ENCODE results near the gene GRK5. TPM values are rescaled to one million over a fixed set of nuclear protein-coding genes. Genes with fewer than 3 reads are reported as not detected.

Gene GRK5
- total and polyA plus RNA-seq, 8 donors, result 10.9 to 95.9 (median 34.0) TPM

DNA sequence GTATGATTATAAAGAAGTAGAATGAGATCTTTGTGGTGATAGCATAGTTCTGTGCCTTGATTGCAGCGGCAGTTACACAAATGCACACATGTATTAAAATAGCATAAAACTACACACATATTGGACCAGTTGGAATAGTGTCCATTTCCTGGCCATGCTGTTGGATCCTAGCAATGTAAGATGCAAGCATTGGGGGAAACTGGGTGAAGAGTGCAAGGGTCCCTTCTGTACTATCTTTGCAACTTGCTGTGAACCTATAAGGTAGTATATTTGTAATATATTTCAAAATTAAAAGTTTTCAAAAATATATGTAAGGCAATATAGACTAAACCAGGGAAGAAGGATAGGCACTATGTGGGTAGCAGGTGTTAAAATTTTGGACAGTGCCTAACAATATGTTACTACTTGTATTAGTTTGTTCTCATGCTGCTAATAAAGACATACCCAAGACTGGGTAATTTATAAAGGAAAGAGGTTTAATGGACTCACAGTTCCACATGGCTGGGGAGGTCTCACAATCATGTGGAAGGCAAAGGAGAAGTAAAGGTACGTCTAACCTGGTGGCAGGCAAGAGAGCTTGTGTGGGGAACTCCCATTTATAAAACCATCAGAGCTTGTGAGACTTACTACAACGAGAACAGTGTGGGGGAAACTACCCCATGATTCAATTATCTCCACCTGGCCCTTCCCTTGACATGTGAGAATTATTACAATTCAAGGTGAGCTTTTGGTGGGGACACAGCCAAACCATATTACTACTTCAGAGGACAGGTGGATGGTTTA, 263.7 kb downstream of the GRK5 start:
- no peak for TF ChIP-seq POLR2A (IDR thresholded peaks at IDR 0.05)
- no peak for TF ChIP-seq EP300 (IDR thresholded peaks at IDR 0.05)
- TF ChIP-seq, protein P1, sequence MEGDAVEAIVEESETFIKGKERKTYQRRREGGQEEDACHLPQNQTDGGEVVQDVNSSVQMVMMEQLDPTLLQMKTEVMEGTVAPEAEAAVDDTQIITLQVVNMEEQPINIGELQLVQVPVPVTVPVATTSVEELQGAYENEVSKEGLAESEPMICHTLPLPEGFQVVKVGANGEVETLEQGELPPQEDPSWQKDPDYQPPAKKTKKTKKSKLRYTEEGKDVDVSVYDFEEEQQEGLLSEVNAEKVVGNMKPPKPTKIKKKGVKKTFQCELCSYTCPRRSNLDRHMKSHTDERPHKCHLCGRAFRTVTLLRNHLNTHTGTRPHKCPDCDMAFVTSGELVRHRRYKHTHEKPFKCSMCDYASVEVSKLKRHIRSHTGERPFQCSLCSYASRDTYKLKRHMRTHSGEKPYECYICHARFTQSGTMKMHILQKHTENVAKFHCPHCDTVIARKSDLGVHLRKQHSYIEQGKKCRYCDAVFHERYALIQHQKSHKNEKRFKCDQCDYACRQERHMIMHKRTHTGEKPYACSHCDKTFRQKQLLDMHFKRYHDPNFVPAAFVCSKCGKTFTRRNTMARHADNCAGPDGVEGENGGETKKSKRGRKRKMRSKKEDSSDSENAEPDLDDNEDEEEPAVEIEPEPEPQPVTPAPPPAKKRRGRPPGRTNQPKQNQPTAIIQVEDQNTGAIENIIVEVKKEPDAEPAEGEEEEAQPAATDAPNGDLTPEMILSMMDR (IDR thresholded peaks at IDR 0.05), result no peak
- no peak for TF ChIP-seq POLR2AphosphoS5 (IDR thresholded peaks at IDR 0.05)
- intact Hi-C loops (cut with DNase I; ENCODE audit: low total_unique reads), result no loop called here
- no peak for DNase-seq
- no peaks in the 10 kb centered on the region for H3K4me1 ChIP-seq
- WGBS, 5 donors, result 74 to 86% (median 80%) methylated on average over 3 of the region's 3 CpGs
- no peaks in the 10 kb centered on the region for H3K9me3 ChIP-seq
- H3K36me3 ChIP-seq, result no peaks in the 10 kb centered on the region
- H3K27me3 ChIP-seq, result no peaks in the 10 kb centered on the region
- H3K27ac ChIP-seq, result no peak overlapping the region
- H3K4me3 ChIP-seq, result no peak overlapping the region

DNA sequence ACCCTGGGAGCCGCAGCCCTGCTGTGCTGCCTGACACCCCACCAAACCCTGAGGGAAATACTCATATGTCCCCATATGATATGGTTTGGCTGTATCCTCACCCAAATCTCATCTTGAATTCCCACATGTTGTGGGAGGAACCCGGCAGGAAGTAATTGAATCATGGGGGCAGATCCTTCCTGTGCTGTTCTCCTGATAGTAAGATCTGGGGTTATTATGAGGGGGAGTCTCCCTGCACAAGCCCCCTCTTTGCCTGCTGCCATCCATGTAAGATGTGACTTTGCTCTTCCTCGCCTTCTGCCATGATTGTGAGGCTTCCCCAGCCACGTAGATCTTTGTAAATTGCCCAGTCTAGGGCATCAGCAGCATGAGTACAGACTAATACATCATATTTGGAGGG, 266.4 kb downstream of the GRK5 start:
- intact Hi-C loops (cut with DNase I; ENCODE audit: low total_unique reads), result no loop called here
- H3K27ac ChIP-seq, result no peak overlapping the region
- no peak overlapping the region for H3K4me3 ChIP-seq
- H3K27me3 ChIP-seq, result no peaks in the 10 kb centered on the region
- DNase-seq, result no peak
- TF ChIP-seq POLR2AphosphoS5 (IDR thresholded peaks at IDR 0.05) (no peak), EP300 (IDR thresholded peaks at IDR 0.05) (no peak), POLR2A (IDR thresholded peaks at IDR 0.05) (no peak)
- TF ChIP-seq, protein P1 (IDR thresholded peaks at IDR 0.05), result no peak
- 82 to 100% (median 94%) methylated on average over 4 of the region's 4 CpGs for WGBS, 5 donors
- peaks cover 0 to 7% (median under 1%) of the 10 kb centered on the region in 4 donors for H3K4me1 ChIP-seq
- no peaks in the 10 kb centered on the region for H3K36me3 ChIP-seq
- no peaks in the 10 kb centered on the region for H3K9me3 ChIP-seq

DNA sequence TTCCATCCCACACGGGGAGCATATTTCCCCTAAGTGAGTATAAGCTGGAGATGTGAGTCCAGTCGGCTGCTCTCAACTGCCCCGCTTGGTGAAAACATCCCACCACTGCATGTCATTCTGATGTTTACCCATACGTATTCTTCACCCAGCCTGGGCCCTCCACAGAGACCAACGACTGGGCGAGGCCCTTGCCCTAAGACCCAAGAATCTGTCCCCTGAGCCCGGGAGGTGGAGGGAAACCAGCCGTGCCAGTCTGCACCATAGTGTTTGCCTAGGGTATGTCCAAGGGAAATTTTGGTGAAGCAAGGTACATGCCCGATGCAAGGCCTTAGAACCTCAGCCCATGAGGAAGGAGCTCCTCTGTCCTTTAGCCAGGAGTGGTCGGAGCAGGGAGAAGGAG, 267.2 kb downstream of the GRK5 start:
- no peak overlapping the region for H3K27ac ChIP-seq
- no peaks in the 10 kb centered on the region for H3K36me3 ChIP-seq
- TF ChIP-seq, protein P1 (IDR thresholded peaks at IDR 0.05), result no peak
- no peaks in the 10 kb centered on the region for H3K9me3 ChIP-seq
- H3K27me3 ChIP-seq, result no peaks in the 10 kb centered on the region
- DNase-seq, result no peak
- no peak overlapping the region for H3K4me3 ChIP-seq
- intact Hi-C loops (cut with DNase I; ENCODE audit: low total_unique reads), result no loop called here
- H3K4me1 ChIP-seq, result peaks cover 0 to 16% (median 3%) of the 10 kb centered on the region in 4 donors
- 80 to 92% (median 91%) methylated on average over 10 of the region's 10 CpGs for WGBS, 5 donors

DNA sequence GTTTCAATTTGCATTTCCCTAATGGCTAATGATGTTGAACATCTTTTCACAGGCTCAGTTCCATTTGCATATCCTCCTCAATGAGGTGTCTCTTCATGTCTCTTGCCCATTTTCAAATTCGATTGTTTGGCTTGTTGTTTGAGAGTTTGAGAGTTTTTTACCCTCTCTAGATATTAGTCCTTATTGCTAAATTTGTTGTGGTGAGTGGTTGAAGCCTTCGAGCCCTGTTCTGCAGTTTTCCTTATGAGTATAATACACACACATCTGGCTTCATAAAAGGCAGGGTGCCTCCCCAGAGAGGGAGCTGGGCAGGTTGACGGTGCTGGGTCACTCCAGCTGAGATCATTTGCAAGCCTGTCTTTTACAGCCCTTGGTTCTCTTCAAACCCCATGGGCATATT, 270.1 kb downstream of the GRK5 start:
- H3K4me3 ChIP-seq, result no peak overlapping the region
- H3K27ac ChIP-seq, result no peak overlapping the region
- H3K4me1 ChIP-seq, result peaks cover 0 to 18% (median 3%) of the 10 kb centered on the region in 4 donors
- H3K27me3 ChIP-seq, result no peaks in the 10 kb centered on the region
- intact Hi-C loops (cut with DNase I; ENCODE audit: low total_unique reads), result no loop called here
- no peaks in the 10 kb centered on the region for H3K36me3 ChIP-seq
- WGBS, 5 donors, result 69 to 78% (median 75%) methylated on average over 3 of the region's 3 CpGs
- H3K9me3 ChIP-seq, result no peaks in the 10 kb centered on the region
- TF ChIP-seq, protein P1 (IDR thresholded peaks at IDR 0.05), result no peak
- TF ChIP-seq POLR2AphosphoS5 (IDR thresholded peaks at IDR 0.05) (no peak), POLR2A (IDR thresholded peaks at IDR 0.05) (no peak), EP300 (IDR thresholded peaks at IDR 0.05) (no peak)
- DNase-seq, result no peak
